Mucosa of descending colon (tissue), 3 donors: ENCODE results near the gene LEUTX. TPM values are rescaled to one million over a fixed set of nuclear protein-coding genes. Genes with fewer than 3 reads are reported as not detected.

Experiments
- ATAC-seq: fragments of 200-7000 bp; cut with Tn5 transposase; one replicate; pipeline ENCODE4 v1.9.1; 2020; ENCODE audit warnings: mild to moderate bottlenecking, moderate library complexity
- DNase-seq, 3 donors: peaks; one replicate each; pipeline ENCODE4 v3.0.0-alpha.2; 2020
- H3K36me3 ChIP-seq: fragments of 200-600 bp; one replicate; pipeline ENCODE4 v1.8.0; 2021; ENCODE audit warnings: low read depth, mild to moderate bottlenecking
- H3K4me1 ChIP-seq: fragments of 200-600 bp; one replicate; pipeline ENCODE4 v1.8.0; 2021; ENCODE audit warnings: low read depth, mild to moderate bottlenecking
- H3K4me3 ChIP-seq: fragments of 200-600 bp; one replicate; pipeline ENCODE4 v1.8.0; 2021; ENCODE audit warnings: mild to moderate bottlenecking
- H3K9me3 ChIP-seq: fragments of 200-600 bp; one replicate; pipeline ENCODE4 v1.8.0; 2021; ENCODE audit warnings: mild to moderate bottlenecking
- intact Hi-C, 2 donors: fragments of 100-400 bp; cut with DNase I in 1 of 2; cut with micrococcal nuclease in 1 of 2; formaldehyde crosslinking; loops; one replicate each; pipeline versions ENCODE4 v1.11.0 to v1.11.1; 2022; cut with DNase I, micrococcal nuclease
- total RNA-seq, 3 donors: library from RNA; stranded (reverse); fragmentation: NEBNext Ultra II Directional in 2 of 3; extraction: Animal tissue kit (Norgen Biotek cat#: 25700) in 2 of 3; gene quantifications; one replicate each; pipeline versions ENCODE4 v1.2.1 to v1.2.4, GENCODE V29; 2021 to 2023
- TF ChIP-seq, protein P1 (sequence below): fragments of 200-600 bp; IDR thresholded peaks from one replicate; pipeline ENCODE4 v1.8.0; 2022; ENCODE audit warnings: antibody characterized with exemption, mild to moderate bottlenecking
- donor health status: DM: no; HTN: no; CAD: no; lungs with moderate emphysema.
- donor health status: DM: no; HTN: no; CAD: no.
- donor health status: DM: no; HTN: yes; CAD: no.

Gene LEUTX
- total RNA-seq, 3 donors from 2014 or later = not detected

DNA sequence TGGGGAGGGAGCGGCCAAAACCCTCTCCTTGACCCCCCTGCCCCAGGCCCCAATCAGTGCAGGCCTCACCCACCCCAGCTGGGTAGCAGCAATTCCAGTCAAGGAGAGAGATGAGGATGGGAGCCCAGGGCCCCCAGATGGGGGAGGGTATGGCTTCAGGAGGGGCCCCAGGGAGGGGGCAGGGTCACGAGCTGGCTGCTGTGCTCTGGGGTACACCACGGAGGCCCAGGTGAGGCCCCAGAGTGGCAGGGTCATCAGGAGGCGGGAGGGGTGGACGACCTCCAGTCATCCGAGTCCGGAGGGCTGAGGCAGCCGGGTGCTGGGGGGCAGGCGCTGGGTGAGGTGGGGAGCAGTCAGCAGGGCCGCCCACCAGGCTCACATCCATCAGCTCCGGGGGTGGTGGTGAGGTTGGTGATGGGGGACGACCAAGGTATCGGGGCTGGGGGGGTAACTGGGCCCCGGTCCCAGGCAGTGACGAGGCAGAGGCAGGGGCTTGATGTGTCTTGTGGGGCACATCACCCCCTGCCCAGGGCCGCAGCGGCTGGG lies 47.0 kb downstream of the LEUTX start:
- H3K9me3 ChIP-seq = no peaks in the 10 kb centered on the region
- intact Hi-C loops = no loop called here
- ATAC-seq (no peak), DNase-seq (peak in 1 of 3 donors; percentile 61)
- no peak overlapping the region for H3K4me3 ChIP-seq
- H3K36me3 ChIP-seq = no peaks in the 10 kb centered on the region
- TF ChIP-seq, protein P1, sequence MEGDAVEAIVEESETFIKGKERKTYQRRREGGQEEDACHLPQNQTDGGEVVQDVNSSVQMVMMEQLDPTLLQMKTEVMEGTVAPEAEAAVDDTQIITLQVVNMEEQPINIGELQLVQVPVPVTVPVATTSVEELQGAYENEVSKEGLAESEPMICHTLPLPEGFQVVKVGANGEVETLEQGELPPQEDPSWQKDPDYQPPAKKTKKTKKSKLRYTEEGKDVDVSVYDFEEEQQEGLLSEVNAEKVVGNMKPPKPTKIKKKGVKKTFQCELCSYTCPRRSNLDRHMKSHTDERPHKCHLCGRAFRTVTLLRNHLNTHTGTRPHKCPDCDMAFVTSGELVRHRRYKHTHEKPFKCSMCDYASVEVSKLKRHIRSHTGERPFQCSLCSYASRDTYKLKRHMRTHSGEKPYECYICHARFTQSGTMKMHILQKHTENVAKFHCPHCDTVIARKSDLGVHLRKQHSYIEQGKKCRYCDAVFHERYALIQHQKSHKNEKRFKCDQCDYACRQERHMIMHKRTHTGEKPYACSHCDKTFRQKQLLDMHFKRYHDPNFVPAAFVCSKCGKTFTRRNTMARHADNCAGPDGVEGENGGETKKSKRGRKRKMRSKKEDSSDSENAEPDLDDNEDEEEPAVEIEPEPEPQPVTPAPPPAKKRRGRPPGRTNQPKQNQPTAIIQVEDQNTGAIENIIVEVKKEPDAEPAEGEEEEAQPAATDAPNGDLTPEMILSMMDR = no peak
- peaks cover 12% of the 10 kb centered on the region for H3K4me1 ChIP-seq

DNA sequence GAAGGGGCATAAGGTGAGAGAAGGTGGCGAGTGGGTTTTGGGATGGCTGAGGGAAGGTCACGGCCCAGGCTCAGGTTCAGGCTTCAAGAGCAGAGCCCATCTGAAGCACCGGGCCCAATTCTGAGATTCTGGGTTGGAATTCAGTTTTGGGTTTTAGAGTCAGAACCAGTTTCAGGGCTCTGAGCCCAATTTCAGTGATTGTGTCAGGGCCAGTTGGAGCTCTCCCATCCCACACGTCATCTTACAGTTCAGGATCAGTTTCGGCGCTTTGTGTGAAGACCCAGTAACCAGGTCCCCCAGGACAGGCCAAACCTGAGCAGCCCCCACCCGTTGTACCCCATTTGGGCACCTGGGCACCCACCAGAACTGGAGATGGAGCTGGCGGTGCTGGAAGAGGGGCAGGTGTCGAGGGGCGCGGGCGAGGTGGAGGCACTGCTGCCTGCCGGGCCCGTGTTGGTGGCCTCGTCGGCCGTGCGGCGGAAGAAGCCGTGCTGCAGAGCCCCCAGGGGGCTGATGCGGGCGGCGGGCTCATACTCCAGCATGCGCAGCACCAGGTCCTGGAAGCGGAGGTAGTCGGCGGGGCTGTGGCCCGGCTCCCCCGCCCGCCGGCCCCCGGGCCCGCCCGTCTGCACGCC lies 47.8 kb downstream of the LEUTX start:
- DNase-seq (no peak), ATAC-seq (no peak)
- TF ChIP-seq, protein P1 = no peak
- Histone ChIP-seq H3K4me1 (peaks cover 12% of the 10 kb centered on the region), H3K36me3 (no peaks in the 10 kb centered on the region), H3K9me3 (no peaks in the 10 kb centered on the region), H3K4me3 (no peak overlapping the region)
- intact Hi-C loops = no loop called here

DNA sequence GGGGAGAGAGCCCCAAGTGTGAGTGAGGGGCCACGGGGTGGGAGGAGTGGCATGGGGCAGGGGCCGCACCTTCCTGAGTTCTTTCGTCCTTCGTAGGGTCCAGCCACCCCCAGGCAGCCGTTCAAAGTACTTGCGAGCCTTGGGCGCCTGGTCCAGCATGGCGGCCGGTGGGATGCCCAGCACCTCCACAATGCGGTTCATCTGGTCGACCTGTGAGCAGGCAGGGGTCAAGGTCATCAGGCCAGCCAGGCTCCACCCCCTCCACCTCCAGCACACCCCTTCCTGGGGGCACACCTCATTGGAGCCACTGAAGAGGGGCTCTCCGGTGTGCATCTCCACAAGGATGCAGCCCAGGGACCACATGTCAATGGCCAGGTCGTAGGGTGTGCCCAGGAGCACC lies 48.6 kb downstream of the LEUTX start:
- H3K4me1 ChIP-seq = peaks cover 13% of the 10 kb centered on the region
- H3K9me3 ChIP-seq = no peaks in the 10 kb centered on the region
- TF ChIP-seq, protein P1 = no peak
- DNase-seq = no peak
- H3K36me3 ChIP-seq = no peaks in the 10 kb centered on the region
- no peak for ATAC-seq
- H3K4me3 ChIP-seq = no peak overlapping the region
- intact Hi-C loops = no loop called here

DNA sequence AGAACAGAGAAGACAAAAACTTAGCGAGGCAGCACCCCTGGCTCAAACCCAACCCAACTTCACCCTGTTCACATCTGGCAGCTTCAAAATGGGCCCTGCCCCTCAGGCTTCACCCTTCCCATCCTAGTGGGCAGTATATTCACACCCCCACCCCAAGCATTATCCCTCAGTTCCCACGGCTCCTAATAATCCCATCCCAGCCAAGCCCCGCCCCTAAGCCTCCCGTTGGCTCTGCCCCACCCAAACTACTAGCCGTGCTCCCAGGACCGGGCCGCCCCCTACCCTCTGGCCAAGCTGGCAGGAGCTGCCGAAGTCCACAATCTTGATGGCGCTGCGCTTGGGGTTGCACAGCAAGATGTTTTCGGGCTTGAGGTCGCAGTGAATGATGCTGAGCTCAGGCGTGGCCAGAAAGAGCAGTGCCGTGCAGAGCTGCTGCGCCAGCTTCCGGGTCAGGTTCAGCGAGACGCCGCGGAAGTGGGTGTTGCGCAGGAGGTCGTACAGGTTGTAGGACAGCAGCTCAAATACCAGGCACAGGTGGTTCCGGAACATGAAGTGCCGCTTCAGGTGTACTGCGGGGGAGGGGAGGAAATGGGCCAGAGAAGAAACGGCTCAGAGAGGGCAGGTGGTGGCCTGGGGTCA lies 49.5 kb downstream of the LEUTX start:
- Histone ChIP-seq H3K4me3 (no peak overlapping the region), H3K9me3 (no peaks in the 10 kb centered on the region), H3K36me3 (no peaks in the 10 kb centered on the region), H3K4me1 (peaks cover 22% of the 10 kb centered on the region)
- DNase-seq = no peak
- intact Hi-C loops = no loop called here
- ATAC-seq = no peak
- TF ChIP-seq, protein P1 = no peak

DNA sequence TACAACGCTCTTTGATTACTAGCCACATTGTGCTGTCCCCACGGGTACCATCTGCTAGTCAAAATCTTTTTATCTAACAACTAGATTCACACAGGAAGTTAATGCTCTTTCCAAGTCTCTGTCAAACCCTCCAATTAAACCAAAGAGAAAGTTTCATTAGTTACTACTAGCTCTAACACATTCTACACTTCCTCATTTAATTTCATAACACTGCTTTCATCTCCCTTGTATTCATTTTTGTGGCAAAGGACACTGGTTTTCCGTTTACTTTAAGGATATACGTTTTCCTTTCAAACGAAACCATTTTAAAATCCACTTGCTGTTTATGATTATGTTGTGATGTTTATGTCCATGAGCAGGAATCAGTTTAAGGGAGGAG lies 50.0 kb downstream of the LEUTX start:
- Histone ChIP-seq H3K4me3 (no peak overlapping the region), H3K36me3 (no peaks in the 10 kb centered on the region), H3K4me1 (peaks cover 24% of the 10 kb centered on the region), H3K9me3 (no peaks in the 10 kb centered on the region)
- DNase-seq (no peak), ATAC-seq (no peak)
- TF ChIP-seq, protein P1 = no peak
- intact Hi-C loops = no loop called here
